Measurements from ENCODE around the gene TMEM181.
"Not testable (repeated sequence)": the region's sequence is repeated elsewhere in the genome, so short reads cannot be mapped to it uniquely, and the experiment has no call there.

TMEM181 gene

GRCh38 chr6:158538741-158539140, 21.1 kb upstream of the TMEM181 start:
- no peak for FAIRE-seq

- FAIRE-seq, result no peak
These were observed 20.5 kb upstream of the TMEM181 start for GRCh38 chr6:158539413-158539812.

GRCh38 chr6:158539881-158540280, 20.0 kb upstream of the TMEM181 start:
- no peak for FAIRE-seq

- FAIRE-seq, result no peak
These were observed 16.2 kb upstream of the TMEM181 start for GRCh38 chr6:158543606-158544185.

GRCh38 chr6:158544428-158544827, 15.5 kb upstream of the TMEM181 start:
- no peak for FAIRE-seq

- FAIRE-seq, result no peak
These were observed 14.6 kb upstream of the TMEM181 start for GRCh38 chr6:158545043-158545966.

- FAIRE-seq, result no peak
These were observed 11.3 kb upstream of the TMEM181 start for GRCh38 chr6:158548418-158549161.

- no peak for FAIRE-seq
These were observed 7.7 kb upstream of the TMEM181 start for GRCh38 chr6:158552055-158552795.

GRCh38 chr6:158552796-158553138, 7.1 kb upstream of the TMEM181 start:
- no peak for FAIRE-seq

- FAIRE-seq, result peak; percentile 65
These were observed 5.1 kb upstream of the TMEM181 start for GRCh38 chr6:158554611-158555361.

- FAIRE-seq, result no peak
These were observed 3.8 kb upstream of the TMEM181 start for GRCh38 chr6:158556113-158556512.

GRCh38 chr6:158557110-158557509, 2.8 kb upstream of the TMEM181 start:
- FAIRE-seq, result not testable (repeated sequence)

GRCh38 chr6:158557927-158558326, 2.0 kb upstream of the TMEM181 start:
- no peak for FAIRE-seq

- no peak for FAIRE-seq
These were observed 1.2 kb upstream of the TMEM181 start for GRCh38 chr6:158558415-158559306.

- FAIRE-seq, result no peak
These were observed 475 bp upstream of the TMEM181 start for GRCh38 chr6:158559338-158559894.

- FAIRE-seq, result no peak
These were observed 987 bp downstream of the TMEM181 start for GRCh38 chr6:158560836-158561320.

- FAIRE-seq, result no peak
These were observed 1.5 kb downstream of the TMEM181 start for GRCh38 chr6:158561321-158561884.

GRCh38 chr6:158561938-158562337, 2.0 kb downstream of the TMEM181 start:
- FAIRE-seq, result no peak

- FAIRE-seq, result no peak
These were observed 4.6 kb downstream of the TMEM181 start for GRCh38 chr6:158564243-158565121.
